Panc1 (cell line): ENCODE measurements around the gene RMDN3. TPM values are rescaled to one million over a fixed set of nuclear protein-coding genes. Genes with fewer than 3 reads are reported as not detected.
A peak's percentile ranks its signal among the peaks of the same experiment; 100 is the strongest.

ENCODE experiments used
- ATAC-seq: fragments of 200-7000 bp; cut with Tn5 transposase; 2 replicates; pipeline ENCODE4 v1.9.1; 2020; ENCODE audit warnings: mild to moderate bottlenecking, moderate library complexity
- BruUV-seq: library from RNA; stranded (reverse); fragments of 400-500 nt; replicated peaks from 2 replicates; lab custom pipeline; 2021; lab: Mats Ljungman, UMichigan
- CTCF ChIA-PET: fragments of 300-600 bp; sonication (Branson Sonifier 250); formaldehyde crosslinking; loops from one replicate; lab custom pipeline; 2022; ENCODE audit warnings: antibody characterized with exemption; lab: Charles Lee
- POLR2A ChIA-PET: fragments of 300-600 bp; sonication (Branson Sonifier 250); formaldehyde crosslinking; loops from one replicate; lab custom pipeline; 2022; ENCODE audit warnings: antibody characterized with exemption; lab: Charles Lee
- DNase-seq: peaks from one replicate; pipeline ENCODE4 v3.0.0-alpha.2; 2010; ENCODE audit warnings: low read depth, low spot score
- H3K27ac ChIP-seq: 2 replicates; pipeline ENCODE4 v1.5.1; 2011; ENCODE audit warnings: mild to moderate bottlenecking, low read length, inconsistent platforms
- H3K27me3 ChIP-seq: fragments of 200-500 bp; sonication (Bioruptor generic); 2 replicates; pipeline ENCODE4 v1.6.0; 2014; ENCODE audit warnings: low read length, inconsistent platforms; ENCODE audit not compliant: control insufficient read depth, insufficient read depth
- H3K36me3 ChIP-seq: fragments of 200-500 bp; sonication (Bioruptor generic); 2 replicates; pipeline ENCODE4 v1.5.1; 2014; ENCODE audit warnings: inconsistent platforms, mild to moderate bottlenecking, low read length, moderate library complexity; ENCODE audit not compliant: control insufficient read depth, insufficient read depth
- H3K4me1 ChIP-seq: 2 replicates; pipeline ENCODE4 v1.5.1; 2011; ENCODE audit warnings: inconsistent platforms, mild to moderate bottlenecking, low read length, moderate library complexity; ENCODE audit not compliant: control insufficient read depth, insufficient read depth
- H3K4me3 ChIP-seq, 2 experiments: 2 replicates each; pipeline ENCODE4 v1.5.1; 2011 to 2012; ENCODE audit warnings: low read depth in 2 of 2, low read length in 2 of 2, mild to moderate bottlenecking in 2 of 2, inconsistent platforms in 1 of 2, moderate library complexity in 1 of 2
- H3K9me3 ChIP-seq: fragments of 200-500 bp; sonication (Bioruptor generic); 2 replicates; pipeline ENCODE4 v1.5.1; 2014; ENCODE audit warnings: low read depth, mild to moderate bottlenecking, inconsistent platforms, low read length, moderate library complexity; ENCODE audit not compliant: control insufficient read depth, insufficient read depth
- CTCF ChIP-seq: fragments of 450-650 bp; IDR thresholded peaks from 2 replicates; pipeline ENCODE4 v1.5.1; 2017; ENCODE audit warnings: mild to moderate bottlenecking
- POLR2AphosphoS5 ChIP-seq: IDR thresholded peaks from 2 replicates; pipeline ENCODE4 v1.6.1; 2012; ENCODE audit warnings: mild to moderate bottlenecking, low read depth, low read length, moderate library complexity
- REST ChIP-seq, 2 experiments: IDR thresholded peaks; 2 replicates each; pipeline ENCODE4 v1.6.1; 2011 to 2012; ENCODE audit warnings: low read depth in 2 of 2, control low read depth in 1 of 2, low read length in 1 of 2, mild to moderate bottlenecking in 1 of 2, moderate library complexity in 1 of 2; ENCODE audit not compliant: insufficient read depth in 1 of 2
- SIN3A ChIP-seq: IDR thresholded peaks from 2 replicates; pipeline ENCODE4 v1.6.1; 2012; ENCODE audit warnings: low read depth, mild to moderate bottlenecking, low read length, moderate library complexity, borderline replicate concordance; ENCODE audit not compliant: insufficient read depth
- TCF7L2 ChIP-seq: IDR thresholded peaks from 2 replicates; pipeline ENCODE4 v1.6.1; 2011; ENCODE audit warnings: mild to moderate bottlenecking, low read depth, low read length, inconsistent platforms
- in situ Hi-C: cut with HindIII; loops from 2 replicates; pipeline ENCODE4 v1.10.0; 2016; ENCODE audit warnings: low sequenced_read_pairs, low pct_unique_long_range_greater_than_20kb
- intact Hi-C: fragments of 100-400 bp; cut with micrococcal nuclease; formaldehyde crosslinking; loops from one replicate; pipeline ENCODE4 v1.10.0; 2022; ENCODE audit not compliant: unreplicated experiment
- total RNA-seq: library from RNA; stranded (reverse); gene quantifications from one replicate; pipeline ENCODE4 v1.2.1, GENCODE V29; 2021; ENCODE audit not compliant: unreplicated experiment

RMDN3 gene
- total RNA-seq, 1 experiment from 2014 or later = 33.2 TPM

- ChIA-PET CTCF (interaction anchor here (0.5 to 0.6 kb wide), 2 partner anchors 20 to 43 kb away, joined by 4 read pairs; no protein-coding TSS in a partner anchor), POLR2A (interaction anchor here (0.7 to 1.0 kb wide), 2 partner anchors 68 to 466 kb away, joined by 8 to 11 read pairs; no protein-coding TSS in a partner anchor)
- no TSS peak for BruUV-seq
- no peak overlapping the region for H3K27ac ChIP-seq
- no peaks in the 10 kb centered on the region for H3K27me3 ChIP-seq
- DNase-seq (no peak), ATAC-seq (no peak)
- no peak for TF ChIP-seq CTCF
- TF ChIP-seq REST (IDR thresholded peaks at IDR 0.05; ENCODE audit: insufficient read depth in 1 of 2, low read depth in 2 of 2, low read length in 1 of 2) = no peak
- no peak for TF ChIP-seq SIN3A
- TF ChIP-seq TCF7L2 = no peak
- no peaks in the 10 kb centered on the region; the same call in 1 of the 2 replicates for H3K36me3 ChIP-seq
- H3K4me1 ChIP-seq = peaks cover 17% of the 10 kb centered on the region
- intact Hi-C loops = no loop called here
- in situ Hi-C loops = no loop called here
- no peaks in the 10 kb centered on the region for H3K9me3 ChIP-seq
- H3K4me3 ChIP-seq = no peak overlapping the region
Measured at GRCh38 chr15:40756938-40757337, 1.9 kb upstream of the RMDN3 start.

GRCh38 chr15:40755812-40756208 lies 756 bp upstream of the RMDN3 start:
- ChIA-PET CTCF (interaction anchor here (0.5 kb wide), 1 partner anchor 233 kb away, joined by 5 read pairs; no protein-coding TSS in a partner anchor), POLR2A (interaction anchor here (0.7 kb wide), 1 partner anchor 10 kb away, joined by 4 read pairs; no protein-coding TSS in a partner anchor)
- intact Hi-C loops (no loop called here), in situ Hi-C loops (no loop called here)
- H3K27me3 ChIP-seq = no peaks in the 10 kb centered on the region
- no peaks in the 10 kb centered on the region for H3K9me3 ChIP-seq
- TF ChIP-seq POLR2AphosphoS5 (no peak), REST (IDR thresholded peaks at IDR 0.05; ENCODE audit: insufficient read depth in 1 of 2, low read depth in 2 of 2, low read length in 1 of 2) (no peak), CTCF (no peak), SIN3A (no peak), TCF7L2 (no peak)
- H3K27ac ChIP-seq = peak overlapping the region; percentile 96
- DNase-seq (no peak), ATAC-seq (no peak)
- no peaks in the 10 kb centered on the region; the same call in 1 of the 2 replicates for H3K36me3 ChIP-seq
- H3K4me1 ChIP-seq = peaks cover 17% of the 10 kb centered on the region
- peak overlapping the region; percentile 63 to 92 for H3K4me3 ChIP-seq
- BruUV-seq = no TSS peak
